ENCODE measurements around the gene CFAP74. TPM values are rescaled to one million over a fixed set of nuclear protein-coding genes. Genes with fewer than 3 reads are reported as not detected.
A peak's percentile ranks its signal among the peaks of the same experiment; 100 is the strongest.

CFAP74 gene
- total and polyA plus RNA-seq, 2 of the 13 experiments (the other 11 are each of a cell fraction or from before 2014, with no cell fraction given), result 0.27 to 0.62 TPM

DNA sequence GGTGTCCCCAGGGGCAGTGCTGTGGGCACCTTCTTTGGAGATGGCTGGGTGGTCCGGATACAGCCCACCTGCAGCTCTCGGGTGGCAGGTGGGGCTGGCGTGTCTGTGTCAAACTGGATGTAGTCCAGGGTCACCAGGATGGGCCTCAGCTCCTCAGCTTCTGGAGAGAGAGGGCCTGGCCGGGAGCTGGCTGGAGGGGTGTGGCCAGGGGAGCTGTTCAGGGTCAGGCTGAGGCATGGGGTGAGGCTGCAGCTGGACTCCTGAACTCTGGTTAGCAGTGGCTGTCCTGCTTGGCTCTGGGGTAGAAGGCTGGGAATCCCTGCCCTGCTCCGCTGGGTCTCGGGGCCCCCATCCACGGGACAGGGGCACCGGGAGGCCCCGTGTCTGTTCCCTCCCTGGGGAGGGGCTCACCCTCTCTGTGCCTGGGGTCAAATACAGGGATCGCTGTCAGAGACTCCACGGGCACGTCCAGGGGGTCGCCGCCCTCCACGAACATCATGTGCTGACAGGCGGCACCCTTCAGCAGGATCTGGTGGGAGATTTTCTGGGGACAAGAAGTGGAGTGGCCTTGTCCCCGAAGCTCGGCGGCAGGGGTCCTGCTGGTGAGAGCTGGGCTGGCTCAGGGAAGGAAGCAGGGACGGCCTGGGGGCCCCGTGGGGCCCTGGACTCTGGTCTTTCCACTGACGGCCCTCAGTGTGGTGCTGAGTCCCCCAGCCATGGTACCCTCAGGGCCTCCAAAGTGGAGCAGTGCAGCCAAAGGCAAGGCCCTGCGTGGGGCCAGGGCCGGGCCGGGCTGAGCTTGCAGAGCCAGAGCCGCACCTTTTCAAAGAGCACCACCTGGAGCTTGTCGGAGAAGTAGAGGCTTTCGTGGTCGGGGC, 80.4 kb downstream of the CFAP74 start (continued):
- TF ChIP-seq AHR (CRISPR knock-in tag; IDR thresholded peaks at IDR 0.05) (no peak), KLF12 (CRISPR knock-in tag; IDR thresholded peaks at IDR 0.05; ENCODE audit: borderline replicate concordance) (peak; percentile 82; the same call in 1 of the 2 replicates), RELA (CRISPR knock-in tag; IDR thresholded peaks at IDR 0.05) (no peak), CENPT (CRISPR knock-in tag; IDR thresholded peaks at IDR 0.05; ENCODE audit: low read depth) (no peak), POLR2A (IDR thresholded peaks at IDR 0.05; ENCODE audit: insufficient read depth in 1 of 2, low read depth in 2 of 2, low read length in 2 of 2) (peak in 1 of 2 experiments; percentile 53; a peak in 1 of 4 replicates), ZNF644 (CRISPR knock-in tag; IDR thresholded peaks at IDR 0.05; ENCODE audit: low read depth) (0 out of 2 replicates have a peak, but pooled peaks have one; percentile 24), KLF11 (CRISPR knock-in tag; IDR thresholded peaks at IDR 0.05) (no peak), FOSL2 (CRISPR knock-in tag; IDR thresholded peaks at IDR 0.05) (peak; percentile 5; the same call in 1 of the 2 replicates), PHB2 (IDR thresholded peaks at IDR 0.05; ENCODE audit: partially characterized antibody) (no peak), MED13 (CRISPR knock-in tag; IDR thresholded peaks at IDR 0.05) (no peak), NFIB (CRISPR knock-in tag; IDR thresholded peaks at IDR 0.05; ENCODE audit: borderline replicate concordance) (no peak), RNF2 (conservative IDR thresholded peaks at IDR 0.05; ENCODE audit: low read depth) (no peak), PLRG1 (conservative IDR thresholded peaks at IDR 0.05) (no peak), ZNF629 (CRISPR knock-in tag; conservative IDR thresholded peaks at IDR 0.05) (peak; percentile 43; the same call in 1 of the 2 replicates), JUND (CRISPR knock-in tag; IDR thresholded peaks at IDR 0.05) (no peak), WIZ (CRISPR knock-in tag; IDR thresholded peaks at IDR 0.05) (no peak), ZNF761 (CRISPR knock-in tag; conservative IDR thresholded peaks at IDR 0.05) (no peak), SSRP1 (CRISPR knock-in tag; IDR thresholded peaks at IDR 0.05) (peak; percentile 24; the same call in 1 of the 2 replicates), ZNF432 (CRISPR knock-in tag; IDR thresholded peaks at IDR 0.05; ENCODE audit: borderline replicate concordance) (no peak), ZNF3 (CRISPR knock-in tag; IDR thresholded peaks at IDR 0.05) (no peak), IRX3 (CRISPR knock-in tag; IDR thresholded peaks at IDR 0.05; ENCODE audit: borderline replicate concordance, low read depth) (no peak), MTF2 (CRISPR knock-in tag; IDR thresholded peaks at IDR 0.05; ENCODE audit: borderline replicate concordance) (peak; percentile 79; the same call in 1 of the 2 replicates), HNRNPUL1 (IDR thresholded peaks at IDR 0.05; ENCODE audit: low read depth, low read length) (no peak), ZNF570 (CRISPR knock-in tag; IDR thresholded peaks at IDR 0.05; ENCODE audit: borderline replicate concordance) (no peak), ZNF501 (CRISPR knock-in tag; IDR thresholded peaks at IDR 0.05) (no peak; the same call in 1 of the 2 replicates)
- TF ChIP-seq, protein P1, sequence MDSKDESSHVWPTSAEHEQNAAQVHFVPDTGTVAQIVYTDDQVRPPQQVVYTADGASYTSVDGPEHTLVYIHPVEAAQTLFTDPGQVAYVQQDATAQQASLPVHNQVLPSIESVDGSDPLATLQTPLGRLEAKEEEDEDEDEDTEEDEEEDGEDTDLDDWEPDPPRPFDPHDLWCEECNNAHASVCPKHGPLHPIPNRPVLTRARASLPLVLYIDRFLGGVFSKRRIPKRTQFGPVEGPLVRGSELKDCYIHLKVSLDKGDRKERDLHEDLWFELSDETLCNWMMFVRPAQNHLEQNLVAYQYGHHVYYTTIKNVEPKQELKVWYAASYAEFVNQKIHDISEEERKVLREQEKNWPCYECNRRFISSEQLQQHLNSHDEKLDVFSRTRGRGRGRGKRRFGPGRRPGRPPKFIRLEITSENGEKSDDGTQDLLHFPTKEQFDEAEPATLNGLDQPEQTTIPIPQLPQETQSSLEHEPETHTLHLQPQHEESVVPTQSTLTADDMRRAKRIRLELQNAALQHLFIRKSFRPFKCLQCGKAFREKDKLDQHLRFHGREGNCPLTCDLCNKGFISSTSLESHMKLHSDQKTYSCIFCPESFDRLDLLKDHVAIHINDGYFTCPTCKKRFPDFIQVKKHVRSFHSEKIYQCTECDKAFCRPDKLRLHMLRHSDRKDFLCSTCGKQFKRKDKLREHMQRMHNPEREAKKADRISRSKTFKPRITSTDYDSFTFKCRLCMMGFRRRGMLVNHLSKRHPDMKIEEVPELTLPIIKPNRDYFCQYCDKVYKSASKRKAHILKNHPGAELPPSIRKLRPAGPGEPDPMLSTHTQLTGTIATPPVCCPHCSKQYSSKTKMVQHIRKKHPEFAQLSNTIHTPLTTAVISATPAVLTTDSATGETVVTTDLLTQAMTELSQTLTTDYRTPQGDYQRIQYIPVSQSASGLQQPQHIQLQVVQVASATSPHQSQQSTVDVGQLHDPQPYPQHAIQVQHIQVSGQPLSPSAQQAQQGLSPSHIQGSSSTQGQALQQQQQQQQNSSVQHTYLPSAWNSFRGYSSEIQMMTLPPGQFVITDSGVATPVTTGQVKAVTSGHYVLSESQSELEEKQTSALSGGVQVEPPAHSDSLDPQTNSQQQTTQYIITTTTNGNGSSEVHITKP (CRISPR knock-in tag; IDR thresholded peaks at IDR 0.05; ENCODE audit: low read depth), result no peak
- TF ChIP-seq, protein P2, sequence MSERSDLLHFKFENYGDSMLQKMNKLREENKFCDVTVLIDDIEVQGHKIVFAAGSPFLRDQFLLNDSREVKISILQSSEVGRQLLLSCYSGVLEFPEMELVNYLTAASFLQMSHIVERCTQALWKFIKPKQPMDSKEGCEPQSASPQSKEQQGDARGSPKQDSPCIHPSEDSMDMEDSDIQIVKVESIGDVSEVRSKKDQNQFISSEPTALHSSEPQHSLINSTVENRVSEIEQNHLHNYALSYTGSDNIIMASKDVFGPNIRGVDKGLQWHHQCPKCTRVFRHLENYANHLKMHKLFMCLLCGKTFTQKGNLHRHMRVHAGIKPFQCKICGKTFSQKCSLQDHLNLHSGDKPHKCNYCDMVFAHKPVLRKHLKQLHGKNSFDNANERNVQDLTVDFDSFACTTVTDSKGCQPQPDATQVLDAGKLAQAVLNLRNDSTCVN (CRISPR knock-in tag; IDR thresholded peaks at IDR 0.05; ENCODE audit: borderline replicate concordance), result no peak; the same call in 1 of the 2 replicates
- TF ChIP-seq, protein P3, sequence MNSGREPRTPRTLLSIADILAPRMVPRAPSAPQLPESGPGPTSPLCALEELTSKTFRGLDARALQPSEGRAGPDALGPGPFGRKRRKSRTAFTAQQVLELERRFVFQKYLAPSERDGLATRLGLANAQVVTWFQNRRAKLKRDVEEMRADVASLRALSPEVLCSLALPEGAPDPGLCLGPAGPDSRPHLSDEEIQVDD (CRISPR knock-in tag; IDR thresholded peaks at IDR 0.05; ENCODE audit: borderline replicate concordance), result no peak

All from HepG2 (cell line).